Measurements from ENCODE around the gene MIS18A. TPM values are rescaled to one million over a fixed set of nuclear protein-coding genes. Genes with fewer than 3 reads are reported as not detected.

Gene MIS18A
- total RNA-seq, 1 experiment from 2014 or later = 27.5 TPM

DNA sequence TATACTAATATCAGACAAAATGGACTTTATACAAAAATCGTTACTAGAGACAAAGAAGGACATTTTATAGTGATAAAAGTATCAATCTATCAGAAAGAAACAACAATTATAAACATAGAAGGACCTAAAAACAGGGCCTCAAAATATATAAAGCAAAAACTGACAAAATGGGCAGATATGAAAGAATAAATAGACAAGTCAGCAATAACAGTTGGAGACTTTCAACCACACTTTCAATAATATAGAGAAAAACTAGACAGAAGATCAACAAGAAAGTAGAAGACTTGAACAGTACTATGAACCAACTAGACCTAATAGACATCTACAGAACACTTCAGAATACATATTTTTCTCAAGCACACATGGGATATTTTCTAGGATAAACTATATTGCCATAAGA, 52.4 kb downstream of the MIS18A start:
- ChIA-PET POLR2A (no interaction called here), CTCF (no interaction called here)
- no peak overlapping the region for H3K4me3 Mint-ChIP-seq (ENCODE audit: unreplicated experiment)
- H3K4me1 ChIP-seq = no peaks in the 10 kb centered on the region
- no peaks in the 10 kb centered on the region for H3K36me3 ChIP-seq (ENCODE audit: control insufficient read depth, insufficient read depth, low read length)
- BruUV-seq (replicated peaks) = no TSS peak
- H3K36me3 Mint-ChIP-seq (ENCODE audit: insufficient read depth, unreplicated experiment) = no peaks in the 10 kb centered on the region
- TF ChIP-seq, protein P1, sequence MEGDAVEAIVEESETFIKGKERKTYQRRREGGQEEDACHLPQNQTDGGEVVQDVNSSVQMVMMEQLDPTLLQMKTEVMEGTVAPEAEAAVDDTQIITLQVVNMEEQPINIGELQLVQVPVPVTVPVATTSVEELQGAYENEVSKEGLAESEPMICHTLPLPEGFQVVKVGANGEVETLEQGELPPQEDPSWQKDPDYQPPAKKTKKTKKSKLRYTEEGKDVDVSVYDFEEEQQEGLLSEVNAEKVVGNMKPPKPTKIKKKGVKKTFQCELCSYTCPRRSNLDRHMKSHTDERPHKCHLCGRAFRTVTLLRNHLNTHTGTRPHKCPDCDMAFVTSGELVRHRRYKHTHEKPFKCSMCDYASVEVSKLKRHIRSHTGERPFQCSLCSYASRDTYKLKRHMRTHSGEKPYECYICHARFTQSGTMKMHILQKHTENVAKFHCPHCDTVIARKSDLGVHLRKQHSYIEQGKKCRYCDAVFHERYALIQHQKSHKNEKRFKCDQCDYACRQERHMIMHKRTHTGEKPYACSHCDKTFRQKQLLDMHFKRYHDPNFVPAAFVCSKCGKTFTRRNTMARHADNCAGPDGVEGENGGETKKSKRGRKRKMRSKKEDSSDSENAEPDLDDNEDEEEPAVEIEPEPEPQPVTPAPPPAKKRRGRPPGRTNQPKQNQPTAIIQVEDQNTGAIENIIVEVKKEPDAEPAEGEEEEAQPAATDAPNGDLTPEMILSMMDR (IDR thresholded peaks at IDR 0.05; ENCODE audit: insufficient read depth in 1 of 2, low read depth in 1 of 2, low read length in 1 of 2, severe bottlenecking in 1 of 2, unreplicated experiment in 1 of 2) = no peak
- peaks cover 13% of the 10 kb centered on the region for H3K27me3 Mint-ChIP-seq (ENCODE audit: insufficient read depth, unreplicated experiment)
- no peak for DNase-seq
- intact Hi-C loops (cut with micrococcal nuclease; ENCODE audit: unreplicated experiment) = no loop called here
- no peaks in the 10 kb centered on the region for H3K4me1 Mint-ChIP-seq (ENCODE audit: low read depth, unreplicated experiment)
- H3K9me3 ChIP-seq = no peaks in the 10 kb centered on the region
- H3K4me3 ChIP-seq (ENCODE audit: low read depth, low read length) = no peak overlapping the region
- no peaks in the 10 kb centered on the region for H3K9me3 Mint-ChIP-seq (ENCODE audit: unreplicated experiment)
- no peak overlapping the region for H3K27ac Mint-ChIP-seq (ENCODE audit: unreplicated experiment)
- H3K27me3 ChIP-seq (replicated peaks; ENCODE audit: control insufficient read depth, insufficient read depth, low read length) = no peaks in the 10 kb centered on the region

Other genes with a start within 250 kb of the MIS18A start
- gene MRAP, start 19.8 kb upstream of the MIS18A start, total RNA-seq (2022) = not detected in 2 replicates
- 17.1 and 21.1 TPM in 2 replicates for gene URB1, start 114.0 kb upstream of the MIS18A start, total RNA-seq (2022)
- gene EVA1C, start 133.7 kb upstream of the MIS18A start, total RNA-seq (2022) = not detected in 2 replicates

Data from Caco-2 (cell line).